ENCODE results near the gene TEX35.
A peak's percentile ranks its signal among the peaks of the same experiment; 100 is the strongest.

Gene TEX35

GRCh38 chr1:178530502-178530901 lies 17.6 kb downstream of the TEX35 start:
- Mint-ChIP-seq H3K27ac (ENCODE audit: low read depth) (no peak overlapping the region), H3K4me1 (peaks cover 6% of the 10 kb centered on the region), H3K27me3 (no peaks in the 10 kb centered on the region), H3K36me3 (ENCODE audit: insufficient read depth) (no peaks in the 10 kb centered on the region), H3K4me3 (no peak overlapping the region), H3K9me3 (no peaks in the 10 kb centered on the region)
- ATAC-seq (replicated peaks; ENCODE audit: extremely low read depth, poor library complexity, severe bottlenecking) (no peak), DNase-seq (ENCODE audit: low spot score in 2 of 2) (no peak)

GRCh38 chr1:178531887-178532286 lies 19.0 kb downstream of the TEX35 start:
- Mint-ChIP-seq H3K4me1 (peaks cover 6% of the 10 kb centered on the region), H3K36me3 (ENCODE audit: insufficient read depth) (no peaks in the 10 kb centered on the region), H3K9me3 (no peaks in the 10 kb centered on the region), H3K27ac (ENCODE audit: low read depth) (peak overlapping the region; percentile 35), H3K4me3 (no peak overlapping the region), H3K27me3 (no peaks in the 10 kb centered on the region)
- DNase-seq (ENCODE audit: low spot score in 2 of 2) = no peak
- no peak for ATAC-seq (replicated peaks; ENCODE audit: extremely low read depth, poor library complexity, severe bottlenecking)

GRCh38 chr1:178532392-178532791 lies 19.5 kb downstream of the TEX35 start:
- no peaks in the 10 kb centered on the region for H3K9me3 Mint-ChIP-seq
- H3K36me3 Mint-ChIP-seq (ENCODE audit: insufficient read depth) = no peaks in the 10 kb centered on the region
- H3K27me3 Mint-ChIP-seq = no peaks in the 10 kb centered on the region
- peaks cover 6% of the 10 kb centered on the region for H3K4me1 Mint-ChIP-seq
- peak; percentile 62 for ATAC-seq (replicated peaks; ENCODE audit: extremely low read depth, poor library complexity, severe bottlenecking)
- H3K4me3 Mint-ChIP-seq = no peak overlapping the region
- peak overlapping the region; percentile 35 for H3K27ac Mint-ChIP-seq (ENCODE audit: low read depth)
- peak; percentile 44 to 66 for DNase-seq (ENCODE audit: low spot score in 2 of 2)

- no peak overlapping the region for H3K4me3 Mint-ChIP-seq
- peaks cover 9% of the 10 kb centered on the region for H3K27me3 Mint-ChIP-seq
- ATAC-seq (replicated peaks; ENCODE audit: extremely low read depth, poor library complexity, severe bottlenecking) (no peak), DNase-seq (ENCODE audit: low spot score in 2 of 2) (no peak)
- H3K9me3 Mint-ChIP-seq = no peaks in the 10 kb centered on the region
- H3K4me1 Mint-ChIP-seq = peaks cover 6% of the 10 kb centered on the region
- H3K36me3 Mint-ChIP-seq (ENCODE audit: insufficient read depth) = no peaks in the 10 kb centered on the region
- no peak overlapping the region for H3K27ac Mint-ChIP-seq (ENCODE audit: low read depth)
These were observed 20.4 kb downstream of the TEX35 start for GRCh38 chr1:178533121-178533946.

GRCh38 chr1:178534137-178534868 lies 21.4 kb downstream of the TEX35 start:
- no peak for ATAC-seq (replicated peaks; ENCODE audit: extremely low read depth, poor library complexity, severe bottlenecking)
- Mint-ChIP-seq H3K36me3 (ENCODE audit: insufficient read depth) (no peaks in the 10 kb centered on the region), H3K4me3 (no peak overlapping the region), H3K27ac (ENCODE audit: low read depth) (no peak overlapping the region), H3K9me3 (no peaks in the 10 kb centered on the region), H3K27me3 (peaks cover 10% of the 10 kb centered on the region), H3K4me1 (peaks cover 6% of the 10 kb centered on the region)
- DNase-seq (ENCODE audit: low spot score in 2 of 2) = no peak

- no peak overlapping the region for H3K27ac Mint-ChIP-seq (ENCODE audit: low read depth)
- peaks cover 10% of the 10 kb centered on the region for H3K27me3 Mint-ChIP-seq
- H3K4me3 Mint-ChIP-seq = no peak overlapping the region
- H3K4me1 Mint-ChIP-seq = peaks cover 6% of the 10 kb centered on the region
- H3K9me3 Mint-ChIP-seq = no peaks in the 10 kb centered on the region
- H3K36me3 Mint-ChIP-seq (ENCODE audit: insufficient read depth) = no peaks in the 10 kb centered on the region
- DNase-seq (ENCODE audit: low spot score in 2 of 2) (no peak), ATAC-seq (replicated peaks; ENCODE audit: extremely low read depth, poor library complexity, severe bottlenecking) (no peak)
These were observed 23.4 kb downstream of the TEX35 start for GRCh38 chr1:178536329-178536728.

- Mint-ChIP-seq H3K9me3 (no peaks in the 10 kb centered on the region), H3K4me3 (no peak overlapping the region), H3K4me1 (peaks cover 6% of the 10 kb centered on the region), H3K27ac (ENCODE audit: low read depth) (no peak overlapping the region), H3K36me3 (ENCODE audit: insufficient read depth) (no peaks in the 10 kb centered on the region), H3K27me3 (peaks cover 10% of the 10 kb centered on the region)
- ATAC-seq (replicated peaks; ENCODE audit: extremely low read depth, poor library complexity, severe bottlenecking) (no peak), DNase-seq (ENCODE audit: low spot score in 2 of 2) (no peak)
These were observed 24.0 kb downstream of the TEX35 start for GRCh38 chr1:178536844-178537371.

- no peak for DNase-seq (ENCODE audit: low spot score in 2 of 2)
- Mint-ChIP-seq H3K27me3 (peaks cover 10% of the 10 kb centered on the region), H3K36me3 (ENCODE audit: insufficient read depth) (no peaks in the 10 kb centered on the region), H3K4me3 (no peak overlapping the region), H3K4me1 (peaks cover under 1% of the 10 kb centered on the region), H3K27ac (ENCODE audit: low read depth) (no peak overlapping the region), H3K9me3 (no peaks in the 10 kb centered on the region)
- no peak for ATAC-seq (replicated peaks; ENCODE audit: extremely low read depth, poor library complexity, severe bottlenecking)
These were observed 24.6 kb downstream of the TEX35 start for GRCh38 chr1:178537382-178538090.

GRCh38 chr1:178538192-178538916 lies 25.4 kb downstream of the TEX35 start:
- Mint-ChIP-seq H3K27me3 (peaks cover 10% of the 10 kb centered on the region), H3K36me3 (ENCODE audit: insufficient read depth) (no peaks in the 10 kb centered on the region), H3K4me1 (no peaks in the 10 kb centered on the region), H3K9me3 (no peaks in the 10 kb centered on the region), H3K4me3 (no peak overlapping the region), H3K27ac (ENCODE audit: low read depth) (no peak overlapping the region)
- ATAC-seq (replicated peaks; ENCODE audit: extremely low read depth, poor library complexity, severe bottlenecking) (no peak), DNase-seq (ENCODE audit: low spot score in 2 of 2) (no peak)

- DNase-seq (ENCODE audit: low spot score in 2 of 2) (no peak), ATAC-seq (replicated peaks; ENCODE audit: extremely low read depth, poor library complexity, severe bottlenecking) (no peak)
- no peaks in the 10 kb centered on the region for H3K9me3 Mint-ChIP-seq
- no peak overlapping the region for H3K4me3 Mint-ChIP-seq
- no peaks in the 10 kb centered on the region for H3K36me3 Mint-ChIP-seq (ENCODE audit: insufficient read depth)
- no peaks in the 10 kb centered on the region for H3K4me1 Mint-ChIP-seq
- H3K27me3 Mint-ChIP-seq = peaks cover 10% of the 10 kb centered on the region
- H3K27ac Mint-ChIP-seq (ENCODE audit: low read depth) = no peak overlapping the region
These were observed 26.4 kb downstream of the TEX35 start for GRCh38 chr1:178539291-178539690.

GRCh38 chr1:178540204-178540603 lies 27.3 kb downstream of the TEX35 start:
- Mint-ChIP-seq H3K27me3 (peaks cover 10% of the 10 kb centered on the region), H3K9me3 (no peaks in the 10 kb centered on the region), H3K4me1 (no peaks in the 10 kb centered on the region), H3K4me3 (no peak overlapping the region), H3K36me3 (ENCODE audit: insufficient read depth) (no peaks in the 10 kb centered on the region), H3K27ac (ENCODE audit: low read depth) (no peak overlapping the region)
- ATAC-seq (replicated peaks; ENCODE audit: extremely low read depth, poor library complexity, severe bottlenecking) = no peak
- no peak for DNase-seq (ENCODE audit: low spot score in 2 of 2)

- DNase-seq (ENCODE audit: low spot score in 2 of 2) = no peak
- Mint-ChIP-seq H3K27ac (ENCODE audit: low read depth) (no peak overlapping the region), H3K4me1 (no peaks in the 10 kb centered on the region), H3K36me3 (ENCODE audit: insufficient read depth) (peaks cover 2% of the 10 kb centered on the region), H3K9me3 (no peaks in the 10 kb centered on the region), H3K4me3 (peak overlapping the region; percentile 87), H3K27me3 (peaks cover 10% of the 10 kb centered on the region)
- ATAC-seq (replicated peaks; ENCODE audit: extremely low read depth, poor library complexity, severe bottlenecking) = no peak
These were observed 27.7 kb downstream of the TEX35 start for GRCh38 chr1:178540646-178541045.
